Stimulated activated CD4-positive, alpha-beta T cell treated with anti-CD3 and anti-CD28 coated beads, TNF-alpha, amount 100 ng/mL, for 24 hours (primary cell): ENCODE measurements around the gene MT1G.
A peak's percentile ranks its signal among the peaks of the same experiment; 100 is the strongest.
"Not testable (repeated sequence)": the region's sequence is repeated elsewhere in the genome, so short reads cannot be mapped to it uniquely, and the experiment has no call there.

ENCODE experiments used
- DNase-seq, 3 experiments: peaks; one replicate each; pipeline ENCODE4 v3.0.0-alpha.2; 2020; ENCODE audit warnings: low read depth in 3 of 3

MT1G gene

GRCh38 chr16:56667581-56668571, at the start of gene MT1G:
Gene MT1G (minus strand): TSS chr16:56668065. CDS start chr16:56667993, 72 bp downstream.
- peak in 1 of 3 experiments; percentile 29 for DNase-seq

- not testable (repeated sequence) for DNase-seq
Observed at GRCh38 chr16:56717532-56717931, 49.7 kb upstream of the MT1G start.

- DNase-seq, result no peak
Observed at GRCh38 chr16:56716761-56717160, 48.9 kb upstream of the MT1G start.

- no peak for DNase-seq
Observed at GRCh38 chr16:56715126-56715525, 47.3 kb upstream of the MT1G start.

- no peak for DNase-seq
Observed at GRCh38 chr16:56713794-56714193, 45.9 kb upstream of the MT1G start.

- DNase-seq, result no peak
Observed at GRCh38 chr16:56711862-56712261, 44.0 kb upstream of the MT1G start.

GRCh38 chr16:56710181-56710737, 42.4 kb upstream of the MT1G start:
- DNase-seq, result no peak

- no peak for DNase-seq
Observed at GRCh38 chr16:56709443-56710040, 41.7 kb upstream of the MT1G start.

GRCh38 chr16:56708525-56709442, 40.9 kb upstream of the MT1G start:
- no peak for DNase-seq

GRCh38 chr16:56702836-56703235, 35.0 kb upstream of the MT1G start:
- DNase-seq, result no peak

GRCh38 chr16:56701534-56701933, 33.7 kb upstream of the MT1G start:
- DNase-seq, result no peak

GRCh38 chr16:56700631-56701030, 32.8 kb upstream of the MT1G start:
- DNase-seq, result no peak

- no peak for DNase-seq
Observed at GRCh38 chr16:56700195-56700594, 32.3 kb upstream of the MT1G start.

- DNase-seq, result no peak
Observed at GRCh38 chr16:56697456-56698155, 29.7 kb upstream of the MT1G start.

- no peak for DNase-seq
Observed at GRCh38 chr16:56695246-56695645, 27.4 kb upstream of the MT1G start.

GRCh38 chr16:56691885-56692284, 24.0 kb upstream of the MT1G start:
- DNase-seq, result no peak

GRCh38 chr16:56690420-56691122, 22.7 kb upstream of the MT1G start:
- no peak for DNase-seq

- DNase-seq, result no peak
Observed at GRCh38 chr16:56689171-56689570, 21.3 kb upstream of the MT1G start.

- DNase-seq, result no peak
Observed at GRCh38 chr16:56688762-56689161, 20.9 kb upstream of the MT1G start.

GRCh38 chr16:56686758-56687157, 18.9 kb upstream of the MT1G start:
- DNase-seq, result no peak
